Activated CD4-positive, CD25-positive, alpha-beta regulatory T cell treated with anti-CD3 and anti-CD28 coated beads, Interleukin-2, amount 50 U/mL, for 16 hours (primary cell): ENCODE data around the gene SMIM38.

Experiments used
- DNase-seq: peaks from one replicate; pipeline ENCODE4 v3.0.0-alpha.2; 2020; ENCODE audit warnings: low read depth, low spot score

SMIM38 gene

DNA sequence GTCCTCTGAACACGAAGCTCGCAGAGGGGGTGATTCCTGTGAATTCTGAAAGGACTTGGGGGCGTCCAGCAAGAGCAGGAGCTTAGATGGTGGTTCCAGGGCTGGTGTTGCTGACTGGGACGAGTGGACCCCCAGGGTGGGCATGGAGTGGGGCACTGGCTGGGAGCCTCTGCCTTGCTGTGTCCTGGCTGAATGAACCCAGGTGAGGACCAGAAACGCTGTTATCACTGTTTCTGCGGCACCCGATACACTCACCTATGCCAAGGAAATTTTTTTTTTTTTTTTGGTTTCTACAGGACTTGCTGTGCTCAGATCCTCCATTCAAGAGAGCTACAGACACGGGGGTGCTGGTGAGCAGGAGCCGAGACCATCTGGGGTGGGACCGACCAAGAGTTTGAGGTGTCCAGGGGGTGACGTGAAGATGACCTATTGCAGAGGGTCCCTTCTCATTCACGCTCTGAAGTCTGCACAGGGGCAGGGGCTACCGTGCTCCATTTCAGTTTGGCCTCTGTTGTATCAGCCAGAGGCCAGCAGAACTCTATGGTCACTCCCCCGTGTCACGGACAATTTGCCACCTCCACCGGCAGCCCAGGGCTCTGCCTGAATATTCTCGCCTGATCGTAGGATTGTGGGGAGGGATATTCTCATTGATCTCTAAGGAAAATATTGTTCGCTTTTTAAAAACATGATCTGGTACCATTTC lies 3.6 kb downstream of the SMIM38 start:
- no peak for DNase-seq

- DNase-seq, result no peak
Observed at GRCh38 chr11:69160296-69161116, 4.8 kb downstream of the SMIM38 start.

- DNase-seq, result no peak
Observed at GRCh38 chr11:69161117-69161407, 5.3 kb downstream of the SMIM38 start.

DNA sequence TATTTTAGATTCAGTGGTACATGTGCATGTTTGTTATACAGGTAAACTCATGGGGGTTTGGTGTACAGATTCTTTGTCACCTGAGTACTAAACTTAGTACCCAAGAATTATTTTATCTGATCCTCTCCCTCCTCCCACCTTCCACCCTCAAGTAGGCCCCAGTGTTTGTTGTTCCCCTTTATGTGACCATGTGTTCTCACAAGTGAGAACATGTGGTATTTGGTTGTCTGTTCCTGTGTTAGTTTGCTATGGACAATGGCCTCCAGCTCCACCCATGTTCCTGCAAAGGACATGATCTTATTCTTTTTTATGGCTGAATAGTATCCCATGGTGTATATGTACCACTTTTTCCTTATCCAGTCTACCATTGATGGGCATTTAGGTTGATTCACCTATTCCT lies 6.8 kb downstream of the SMIM38 start:
- DNase-seq, result no peak

- no peak for DNase-seq
Observed at GRCh38 chr11:69163842-69164241, 8.1 kb downstream of the SMIM38 start.

DNA sequence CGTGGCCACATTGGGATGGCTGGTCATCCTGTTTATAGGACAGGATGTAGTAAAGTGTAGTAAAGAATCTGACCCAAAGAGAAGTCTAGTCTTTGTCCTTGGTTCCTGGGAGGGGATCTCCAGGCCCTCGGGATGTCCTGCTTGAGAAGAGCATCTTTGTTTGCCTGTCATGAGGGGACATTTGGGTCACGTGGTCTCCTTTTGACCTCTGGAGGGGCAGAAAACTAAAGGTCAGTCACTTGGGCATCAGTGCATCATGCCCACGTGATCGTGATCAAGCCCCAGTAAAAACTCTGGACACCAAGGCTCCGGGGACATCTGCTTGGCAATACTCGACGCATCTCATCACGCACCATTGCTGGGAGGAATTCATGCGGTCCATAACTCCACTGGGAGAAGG lies 9.1 kb downstream of the SMIM38 start:
- DNase-seq, result no peak

- DNase-seq, result no peak
Observed at GRCh38 chr11:69165775-69166174, 10.0 kb downstream of the SMIM38 start.

- DNase-seq, result no peak
Observed at GRCh38 chr11:69166218-69167115, 10.7 kb downstream of the SMIM38 start.

DNA sequence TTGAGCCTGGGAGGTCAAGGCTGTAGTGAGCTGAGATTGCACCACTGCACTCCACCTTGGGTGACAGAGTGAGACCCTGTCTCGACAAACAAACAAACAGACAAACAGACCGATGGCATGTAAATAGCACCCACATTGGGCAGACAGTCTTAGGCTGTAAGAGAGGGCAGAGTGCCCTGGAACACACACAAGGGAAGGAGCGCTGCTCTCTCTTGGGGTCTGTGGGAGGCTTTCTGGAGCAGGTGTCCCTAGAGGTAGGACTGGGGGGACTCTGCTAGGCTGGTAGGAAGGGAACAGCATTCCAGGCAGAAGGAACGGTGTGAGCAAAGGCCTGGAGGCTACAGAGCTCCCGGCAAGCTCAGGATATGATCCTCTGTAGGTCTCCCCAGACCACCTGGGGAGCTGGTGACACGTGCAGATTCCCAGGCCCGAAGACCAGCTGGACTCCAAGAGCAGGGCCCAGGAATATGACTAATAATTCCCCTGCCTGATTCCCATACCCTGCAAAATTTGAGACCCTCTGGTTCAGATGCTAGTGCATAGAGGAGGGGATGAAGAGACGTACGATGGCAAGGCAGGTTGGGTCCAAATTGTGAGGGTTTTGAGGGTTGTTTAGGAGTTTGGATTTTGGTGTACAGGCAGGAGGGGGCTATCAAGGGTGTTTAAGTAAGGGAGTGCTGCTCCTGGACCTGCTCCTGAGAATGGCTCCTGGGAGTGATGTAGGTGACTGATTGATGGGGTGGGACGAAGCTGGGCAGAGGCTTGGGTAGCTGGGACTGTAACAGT lies 11.6 kb downstream of the SMIM38 start:
- DNase-seq, result no peak

DNA sequence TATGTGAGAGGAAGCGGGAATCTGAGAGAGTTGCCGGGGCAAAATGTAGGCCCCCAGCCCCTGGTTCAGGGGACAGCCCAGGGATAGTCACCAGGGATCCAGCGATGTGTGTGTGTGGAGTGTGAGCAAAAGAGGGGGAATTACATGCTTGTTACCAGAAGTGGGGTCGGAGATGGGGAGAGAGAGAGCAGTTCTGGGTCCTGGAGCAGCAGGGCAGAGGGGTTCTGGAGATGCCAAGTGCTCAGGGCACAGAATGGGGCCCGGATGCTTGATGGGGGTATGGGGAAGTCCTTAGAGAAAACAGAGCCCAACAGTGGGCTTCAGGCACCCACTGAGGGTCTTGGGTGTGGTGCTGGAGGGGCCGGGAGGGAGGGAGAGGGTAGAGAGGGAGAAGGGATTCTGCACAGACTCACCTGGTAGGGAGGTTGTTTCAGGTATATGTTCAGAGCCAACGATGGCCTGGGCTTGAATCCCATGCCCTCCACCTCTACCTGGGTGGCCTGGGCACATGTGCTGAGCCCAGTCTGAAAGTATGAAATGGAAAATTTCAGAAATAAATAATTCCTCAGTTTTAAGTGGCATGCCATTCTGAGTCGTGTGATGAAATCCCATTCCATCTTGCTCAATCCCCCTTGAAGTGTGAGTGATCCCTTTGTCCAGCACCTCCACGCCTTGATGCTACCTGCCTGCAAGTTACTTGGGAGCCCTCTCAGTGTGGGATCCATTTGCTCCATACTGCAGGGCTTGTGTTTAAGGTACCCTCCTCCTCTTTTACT lies 12.4 kb downstream of the SMIM38 start:
- no peak for DNase-seq

- no peak for DNase-seq
Observed at GRCh38 chr11:69169479-69169878, 13.7 kb downstream of the SMIM38 start.

- DNase-seq, result no peak
Observed at GRCh38 chr11:69170704-69171103, 15.0 kb downstream of the SMIM38 start.

DNA sequence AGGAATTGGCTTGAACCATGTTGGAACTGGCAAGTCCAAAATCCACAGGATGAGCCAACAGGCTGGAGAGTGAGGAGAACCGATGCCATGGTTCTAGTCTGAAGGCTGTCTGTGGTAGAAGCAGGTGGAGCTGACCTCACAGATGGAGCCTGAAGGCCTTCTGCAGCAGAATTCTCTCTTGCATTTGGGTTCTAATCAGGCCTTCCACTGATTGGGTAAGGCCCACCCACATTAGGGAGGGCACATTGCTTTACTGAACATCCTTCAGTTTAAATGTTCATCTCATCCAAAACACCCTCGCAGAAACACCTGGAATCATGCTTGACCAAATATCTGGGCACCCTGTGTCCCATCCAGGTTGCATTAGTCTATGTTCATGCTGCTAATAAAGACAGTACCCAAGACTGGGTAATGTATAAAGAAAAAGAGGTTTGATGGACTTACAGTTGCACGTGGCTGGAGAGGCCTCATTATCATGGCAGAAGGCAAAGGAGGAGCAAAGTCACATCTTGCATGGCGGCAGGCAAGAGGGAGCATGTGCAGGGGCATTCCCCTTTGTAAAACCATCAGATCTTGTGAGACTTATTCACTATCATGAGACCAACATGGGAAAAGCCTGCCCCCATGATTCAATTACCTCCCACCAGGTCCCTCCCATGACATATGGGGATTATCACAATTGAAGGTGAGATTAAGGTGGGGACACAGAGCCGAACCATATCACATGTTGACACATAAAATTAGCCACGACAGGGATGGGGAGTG lies 15.9 kb downstream of the SMIM38 start:
- no peak for DNase-seq

- no peak for DNase-seq
Observed at GRCh38 chr11:69172674-69173073, 16.9 kb downstream of the SMIM38 start.

DNA sequence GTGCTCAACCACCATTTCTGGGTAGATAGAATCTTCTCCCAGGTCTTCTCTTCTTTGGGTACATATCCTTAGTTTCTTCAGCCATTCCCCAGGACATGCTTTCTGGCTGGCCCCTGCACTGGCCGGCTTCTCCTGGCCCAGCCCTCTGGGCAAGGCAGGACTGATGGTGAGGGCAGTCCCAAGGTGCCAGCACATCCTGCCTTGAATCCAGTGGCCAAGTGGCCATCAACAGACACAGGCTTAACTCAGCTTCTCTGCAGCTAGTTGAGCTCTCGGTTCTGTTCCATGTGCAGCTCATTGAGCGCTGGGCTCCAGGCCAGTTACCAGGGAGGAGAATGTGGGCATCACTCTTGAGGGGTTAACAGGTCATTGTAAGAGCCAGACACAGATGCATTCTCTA lies 17.6 kb downstream of the SMIM38 start:
- no peak for DNase-seq

- no peak for DNase-seq
Observed at GRCh38 chr11:69173925-69174581, 18.3 kb downstream of the SMIM38 start.

GRCh38 chr11:69174841-69175240 lies 19.1 kb downstream of the SMIM38 start:
- no peak for DNase-seq

DNA sequence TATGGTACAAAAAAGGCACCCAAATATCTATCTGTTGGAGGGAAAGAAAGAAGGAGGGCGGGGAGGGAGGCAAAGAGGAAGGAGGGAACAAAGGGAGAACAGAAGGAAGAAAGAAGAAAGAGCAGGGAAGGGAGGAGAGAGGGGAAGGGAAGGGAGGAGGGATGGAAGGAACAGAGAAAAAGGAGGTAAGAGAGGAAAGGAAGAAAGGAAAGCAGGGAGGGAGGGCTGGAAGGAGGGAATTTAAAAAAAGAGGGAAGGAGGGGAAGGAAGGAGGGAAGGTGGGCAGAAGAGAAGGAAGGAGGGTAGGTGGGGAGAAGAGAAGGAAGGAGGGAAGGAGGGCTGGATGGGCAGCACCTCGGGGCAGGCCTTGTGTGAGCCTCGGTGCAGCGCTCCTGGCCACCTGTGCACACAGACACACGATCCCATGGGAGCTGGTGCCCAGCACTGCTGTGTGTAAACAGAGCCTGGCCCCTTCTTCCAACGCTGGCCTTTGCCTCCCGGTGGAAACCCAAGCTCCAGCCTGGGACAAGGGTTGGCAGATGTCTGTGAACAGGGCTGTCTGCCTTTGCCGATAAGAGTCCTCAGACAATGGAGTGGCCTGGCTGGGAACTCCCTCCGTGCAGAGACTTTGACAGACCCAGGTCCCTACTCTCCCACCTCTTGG lies 23.2 kb downstream of the SMIM38 start:
- DNase-seq, result no peak

DNA sequence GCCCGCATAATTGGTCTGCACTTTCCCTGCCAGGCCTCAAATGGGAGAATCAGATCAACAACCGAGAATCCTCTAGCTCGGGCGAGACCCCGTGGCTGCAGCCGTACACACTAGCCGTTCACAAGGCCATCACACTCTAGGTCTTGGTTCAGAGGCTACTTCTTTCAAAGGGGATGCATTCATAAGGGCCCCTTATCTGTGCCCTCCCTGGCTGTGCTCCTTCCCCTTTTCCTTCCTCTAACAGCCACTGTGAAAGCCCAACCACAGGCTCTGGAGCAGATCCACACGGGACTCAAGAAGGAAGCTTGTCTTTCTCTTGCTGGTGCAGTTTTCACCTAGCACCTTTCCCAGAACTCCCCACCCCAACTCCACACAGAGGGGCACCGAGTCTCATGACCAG lies 24.5 kb downstream of the SMIM38 start:
- DNase-seq, result no peak
